SW480 (cell line): ENCODE measurements around the gene NOLC1.

Experiments
- DNase-seq: peaks from one replicate; pipeline ENCODE4 v3.0.0-alpha.2; 2016; ENCODE audit warnings: low spot score

Gene NOLC1

GRCh38 chr10:102202386-102202785 lies 50.2 kb downstream of the NOLC1 start:
- no peak for DNase-seq

GRCh38 chr10:102208311-102209035 lies 56.3 kb downstream of the NOLC1 start:
- no peak for DNase-seq

GRCh38 chr10:102211615-102212299 lies 59.6 kb downstream of the NOLC1 start:
- DNase-seq = no peak
